ENCODE results near the gene ACBD3.
"Not testable (repeated sequence)": the region's sequence is repeated elsewhere in the genome, so short reads cannot be mapped to it uniquely, and the experiment has no call there.

Gene ACBD3

GRCh38 chr1:226203240-226203639, 16.7 kb upstream of the ACBD3 start:
- no peak for DNase-seq
- in situ Hi-C loops (cut with MboI; ENCODE audit: low pct_unique_long_range_greater_than_20kb, low sequenced_read_pairs), result no loop called here

GRCh38 chr1:226202666-226203065, 16.1 kb upstream of the ACBD3 start:
- in situ Hi-C loops (cut with MboI; ENCODE audit: low pct_unique_long_range_greater_than_20kb, low sequenced_read_pairs); DNase-seq: not testable (repeated sequence)

DNA sequence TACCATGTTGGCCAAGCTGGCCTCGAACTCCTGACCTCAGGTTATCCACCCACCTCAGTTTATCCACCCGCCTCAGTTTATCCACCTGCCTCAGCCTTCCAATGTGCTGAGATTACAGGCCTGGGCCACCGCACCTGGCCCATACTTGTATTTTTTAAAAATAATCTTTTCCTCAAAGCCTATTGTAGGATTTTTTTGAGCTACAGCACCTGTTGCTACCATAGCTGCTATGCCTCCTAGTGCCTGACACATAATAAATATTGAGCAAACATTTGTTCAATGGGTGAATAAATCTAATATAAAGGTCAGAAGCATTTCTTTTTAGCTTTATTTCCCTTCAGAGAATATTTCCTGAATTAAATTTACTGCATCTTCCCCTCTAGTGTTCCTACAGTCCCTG, 15.7 kb upstream of the ACBD3 start:
- in situ Hi-C loops (cut with MboI; ENCODE audit: low pct_unique_long_range_greater_than_20kb, low sequenced_read_pairs), result no loop called here

DNA sequence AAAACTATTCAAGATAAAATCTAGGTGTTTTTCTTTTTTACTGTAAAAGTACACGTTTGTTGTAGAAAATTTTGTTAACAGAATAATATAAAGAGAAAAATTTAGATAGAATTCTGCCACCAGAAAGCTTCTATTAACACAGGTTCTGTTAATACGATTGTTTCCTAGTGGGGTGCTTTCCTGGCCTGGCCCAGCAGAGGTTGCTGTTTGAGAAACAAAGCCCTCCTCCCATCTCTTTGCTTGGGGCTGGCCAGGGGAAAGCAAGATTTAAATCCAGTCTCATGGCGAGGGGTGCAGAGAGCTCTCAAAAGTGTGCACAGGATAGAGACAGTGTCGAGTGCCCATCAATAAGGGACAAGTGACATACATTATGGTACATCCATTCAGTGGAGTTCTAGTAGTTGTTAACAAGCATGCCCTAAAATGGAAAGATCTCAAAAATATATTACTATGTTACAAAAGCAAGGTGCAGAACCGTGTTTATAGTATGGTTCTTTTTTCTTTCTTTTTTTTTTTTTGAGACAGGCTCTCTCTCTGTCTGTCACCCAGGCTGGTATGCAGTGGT, 14.6 kb upstream of the ACBD3 start:
- in situ Hi-C loops (cut with MboI; ENCODE audit: low pct_unique_long_range_greater_than_20kb, low sequenced_read_pairs), result no loop called here
- DNase-seq, result no peak

More for the DNA sequence above, 15.7 kb upstream of the ACBD3 start:
- DNase-seq, result no peak

DNA sequence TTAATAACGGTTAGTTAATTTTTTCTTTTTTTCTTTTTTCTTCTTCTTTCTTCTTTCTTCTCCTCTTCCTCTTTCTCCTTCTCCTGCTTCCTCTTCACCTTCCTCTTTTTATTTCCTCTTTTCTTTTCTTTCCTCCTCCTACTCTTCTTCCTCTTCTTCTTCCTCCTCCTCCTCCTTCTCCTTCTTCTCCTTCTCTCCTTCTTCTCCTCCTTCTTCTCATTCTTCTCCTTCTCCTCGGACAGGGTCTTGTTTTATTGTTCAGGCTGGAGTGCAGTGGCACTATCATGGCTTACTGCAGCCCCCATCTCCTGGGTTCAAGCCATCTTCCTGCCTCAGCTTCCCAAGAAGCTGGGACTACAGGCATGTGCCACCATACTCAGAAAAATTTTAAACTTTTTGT, 13.4 kb upstream of the ACBD3 start:
- in situ Hi-C loops (cut with MboI; ENCODE audit: low pct_unique_long_range_greater_than_20kb, low sequenced_read_pairs), result no loop called here
- no peak for DNase-seq

GRCh38 chr1:226195144-226195543, 8.6 kb upstream of the ACBD3 start:
- DNase-seq, result no peak
- in situ Hi-C loops (cut with MboI; ENCODE audit: low pct_unique_long_range_greater_than_20kb, low sequenced_read_pairs), result no loop called here

DNA sequence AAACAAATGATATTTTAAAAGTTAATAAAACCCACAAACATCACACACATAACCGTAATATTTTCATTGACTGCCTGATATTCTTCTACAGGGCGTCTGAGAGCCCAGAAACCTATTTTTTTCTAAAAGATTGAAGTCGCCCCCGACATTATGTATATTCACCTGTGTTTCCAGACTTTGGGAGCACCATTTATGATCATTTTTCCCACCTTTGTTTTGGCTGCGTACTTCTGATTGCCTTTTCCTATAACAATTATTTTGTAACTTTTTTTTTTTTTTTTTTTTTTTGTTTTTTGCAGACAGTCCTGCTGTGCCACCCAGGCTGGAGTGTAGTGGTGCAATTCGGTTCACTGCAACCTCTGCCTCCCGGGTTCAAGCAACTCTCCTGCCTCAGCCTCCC, 839 bp upstream of the ACBD3 start:
- DNase-seq, result no peak
- in situ Hi-C loops (cut with MboI; ENCODE audit: low pct_unique_long_range_greater_than_20kb, low sequenced_read_pairs), result no loop called here

DNA sequence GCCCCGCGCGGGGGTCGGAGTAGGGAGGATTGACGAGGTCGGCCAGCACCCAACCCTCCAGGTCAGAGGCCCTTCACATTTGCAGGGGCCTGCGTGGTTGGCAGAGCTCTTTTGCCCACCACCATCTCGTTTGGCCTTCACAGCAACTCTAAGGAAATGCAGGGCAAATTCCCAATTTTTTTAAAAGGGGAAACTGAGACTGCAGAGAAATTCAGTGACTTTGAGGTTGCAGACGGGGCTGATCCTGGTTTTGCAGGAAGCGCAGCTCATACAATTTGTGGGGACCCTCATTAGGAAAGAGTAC, 430 bp upstream of the ACBD3 start:
- DNase-seq, result no peak
- in situ Hi-C loops (cut with MboI; ENCODE audit: low pct_unique_long_range_greater_than_20kb, low sequenced_read_pairs), result no loop called here

GRCh38 chr1:226185141-226186036, 1.2 kb downstream of the ACBD3 start:
- no peak for DNase-seq
- in situ Hi-C loops (cut with MboI; ENCODE audit: low pct_unique_long_range_greater_than_20kb, low sequenced_read_pairs), result no loop called here

DNA sequence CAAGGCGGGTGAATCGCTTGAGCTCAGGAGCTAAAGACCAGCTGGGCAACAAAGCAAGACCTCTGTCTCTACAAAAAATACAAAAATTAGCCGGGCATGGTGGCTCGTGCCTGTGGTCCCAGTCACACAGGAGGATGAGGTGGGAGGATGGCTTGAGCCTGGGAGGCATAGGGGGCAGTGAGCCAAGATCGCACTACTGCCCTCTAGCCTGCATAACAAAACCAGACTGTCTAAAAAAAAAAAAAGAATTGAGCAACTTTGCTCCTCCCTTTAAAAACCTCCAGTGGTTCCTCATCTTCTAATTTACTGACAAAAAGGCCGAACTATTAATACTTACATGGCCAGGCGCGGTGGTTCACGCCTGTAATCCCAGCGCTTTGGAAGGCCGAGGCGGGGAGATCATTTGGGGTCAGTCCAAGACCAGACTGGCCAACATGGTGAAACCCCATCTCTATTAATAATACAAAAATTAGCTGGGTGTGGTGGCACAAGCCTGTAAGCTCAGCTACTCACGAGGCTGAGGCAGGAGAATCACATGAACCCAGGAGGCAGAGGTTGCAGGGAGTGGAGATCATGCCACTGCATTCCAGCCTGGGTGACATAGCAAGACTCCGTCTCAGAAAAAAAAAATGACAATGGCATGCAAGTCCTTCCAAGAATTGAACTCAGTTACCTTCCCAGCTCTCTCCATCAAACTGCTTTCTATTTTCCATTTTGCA, 4.4 kb downstream of the ACBD3 start:
- DNase-seq, result peak; percentile 90
- in situ Hi-C loops (cut with MboI; ENCODE audit: low pct_unique_long_range_greater_than_20kb, low sequenced_read_pairs), result no loop called here

- no peak for DNase-seq
- in situ Hi-C loops (cut with MboI; ENCODE audit: low pct_unique_long_range_greater_than_20kb, low sequenced_read_pairs), result no loop called here
Measured at GRCh38 chr1:226176870-226177269, 9.7 kb downstream of the ACBD3 start.

- in situ Hi-C loops (cut with MboI; ENCODE audit: low pct_unique_long_range_greater_than_20kb, low sequenced_read_pairs), result no loop called here
- no peak for DNase-seq
Measured at GRCh38 chr1:226172589-226172988, 14.0 kb downstream of the ACBD3 start.

DNA sequence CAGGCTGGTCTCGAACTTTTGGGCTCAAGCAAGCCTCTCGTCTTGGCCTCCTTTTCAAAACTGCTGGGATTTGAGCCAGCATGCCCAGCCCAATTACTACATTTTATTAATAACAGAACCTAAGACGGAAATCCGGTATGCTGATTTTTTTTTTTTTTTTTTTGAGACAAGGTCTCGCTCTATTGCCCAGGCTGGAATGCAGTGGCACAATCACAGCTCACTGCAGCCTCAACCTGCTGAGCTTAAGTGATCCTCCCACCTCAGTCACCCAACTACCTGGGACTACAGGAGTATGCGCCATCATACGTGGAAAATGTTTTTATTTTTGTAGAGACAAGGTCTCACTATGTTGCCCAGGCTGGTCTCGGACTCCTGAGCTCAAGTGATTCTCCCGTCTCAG, 20.2 kb downstream of the ACBD3 start:
- in situ Hi-C loops (cut with MboI; ENCODE audit: low pct_unique_long_range_greater_than_20kb, low sequenced_read_pairs), result no loop called here
- no peak for DNase-seq

DNA sequence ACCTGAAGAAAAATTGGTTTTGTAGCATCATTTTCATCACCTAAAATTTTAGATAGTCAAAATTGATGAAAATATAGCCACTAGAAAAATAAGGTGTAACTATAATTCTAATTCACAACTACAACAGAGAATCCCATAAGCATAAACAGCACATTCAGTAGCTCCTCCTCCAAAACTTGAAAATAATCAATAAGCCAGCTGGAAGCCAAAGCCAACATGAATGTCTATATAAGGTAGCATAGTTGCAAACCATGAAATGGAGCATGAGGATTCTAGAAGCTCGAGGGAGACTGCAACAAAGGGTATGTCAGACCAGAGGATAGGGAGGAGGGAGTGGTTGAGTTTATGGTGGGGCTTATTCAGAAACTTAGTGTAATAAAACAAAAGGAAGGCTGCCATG, 22.4 kb downstream of the ACBD3 start:
- no peak for DNase-seq
- in situ Hi-C loops (cut with MboI; ENCODE audit: low pct_unique_long_range_greater_than_20kb, low sequenced_read_pairs), result no loop called here

DNA sequence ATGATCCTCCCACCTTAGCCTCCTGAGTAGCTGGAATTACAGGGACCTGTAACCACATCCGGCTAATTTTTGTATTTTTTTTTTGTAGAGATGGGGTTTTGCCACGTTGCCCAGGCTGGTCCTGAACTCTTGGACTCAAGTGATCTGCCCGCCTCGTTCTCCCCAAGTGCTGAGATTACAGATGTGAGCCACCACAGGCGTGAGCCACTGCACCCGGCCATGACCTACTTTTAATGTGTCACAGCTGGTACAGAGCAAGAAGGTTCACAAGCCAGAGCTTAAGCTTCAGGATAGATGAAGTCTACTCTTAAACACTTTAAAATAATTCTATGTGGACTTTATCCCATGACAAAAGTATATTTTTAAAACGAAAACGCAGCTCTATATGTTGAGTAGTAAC, 23.6 kb downstream of the ACBD3 start:
- in situ Hi-C loops (cut with MboI; ENCODE audit: low pct_unique_long_range_greater_than_20kb, low sequenced_read_pairs), result no loop called here
- DNase-seq, result no peak

GRCh38 chr1:226158983-226159382, 27.6 kb downstream of the ACBD3 start:
- in situ Hi-C loops (cut with MboI; ENCODE audit: low pct_unique_long_range_greater_than_20kb, low sequenced_read_pairs), result no loop called here
- no peak for DNase-seq

- in situ Hi-C loops (cut with MboI; ENCODE audit: low pct_unique_long_range_greater_than_20kb, low sequenced_read_pairs), result no loop called here
- no peak for DNase-seq
Measured at GRCh38 chr1:226158457-226158856, 28.1 kb downstream of the ACBD3 start.

DNA sequence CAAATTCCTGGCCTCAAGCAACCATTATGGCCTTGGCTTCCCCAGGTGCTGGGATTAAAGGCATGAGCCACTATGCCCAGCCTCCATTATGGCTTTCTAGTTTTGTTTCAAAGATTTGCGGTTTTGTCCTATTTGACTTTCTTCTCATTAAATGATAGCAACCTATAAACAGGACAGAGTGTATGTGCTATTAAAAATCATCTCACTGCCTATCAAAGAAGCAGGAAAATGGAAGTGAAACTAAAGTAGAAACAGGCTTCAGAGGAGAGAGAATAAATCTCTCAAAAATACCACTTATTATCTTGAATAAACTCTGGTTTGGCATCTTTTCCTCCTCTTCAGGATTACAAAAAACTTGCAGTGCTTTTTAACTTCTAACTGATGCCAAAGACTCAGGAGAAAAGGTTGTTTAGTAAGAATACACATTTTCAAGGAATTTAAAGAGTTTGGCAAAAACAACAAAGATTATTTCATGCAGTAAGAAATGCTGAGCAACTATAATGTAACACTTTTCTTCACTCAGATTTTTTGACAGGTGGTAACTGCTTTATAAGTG, 28.7 kb downstream of the ACBD3 start:
- DNase-seq, result no peak
- in situ Hi-C loops (cut with MboI; ENCODE audit: low pct_unique_long_range_greater_than_20kb, low sequenced_read_pairs), result no loop called here

- in situ Hi-C loops (cut with MboI; ENCODE audit: low pct_unique_long_range_greater_than_20kb, low sequenced_read_pairs), result no loop called here
- DNase-seq, result no peak
Measured at GRCh38 chr1:226154593-226154992, 31.9 kb downstream of the ACBD3 start.

DNA sequence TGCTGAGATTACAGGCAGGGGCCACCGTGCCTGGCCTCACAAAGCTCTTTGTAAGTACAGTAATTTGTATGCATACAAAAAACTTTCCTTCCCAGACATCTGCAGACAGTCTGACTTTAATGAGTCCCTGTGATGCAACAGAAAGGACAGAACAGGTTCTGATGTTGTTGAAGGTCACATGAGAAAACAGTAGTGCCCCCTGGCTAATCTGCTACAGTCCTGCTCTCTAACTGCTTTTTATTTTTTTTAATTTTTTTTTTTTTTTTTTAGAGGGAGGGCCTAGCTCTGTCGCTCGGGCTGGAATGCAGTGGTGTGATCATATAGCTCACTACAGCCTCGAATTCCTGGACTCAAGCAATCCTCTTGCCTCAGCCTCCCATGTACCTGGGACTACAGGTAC, 36.7 kb downstream of the ACBD3 start:
- in situ Hi-C loops (cut with MboI; ENCODE audit: low pct_unique_long_range_greater_than_20kb, low sequenced_read_pairs), result no loop called here
- peak; percentile 17 for DNase-seq

Data from KBM-7 (cell line).